GM21825 (cell line): ENCODE results near the gene TEAD4.

Source experiments
- ATAC-seq: cut with Tn5 transposase; IDR thresholded peaks from one replicate; pipeline ENCODE4 v1.9.1; 2021; ENCODE audit warnings: mild to moderate bottlenecking, moderate library complexity; ENCODE audit not compliant: unreplicated experiment

The TEAD4 gene

DNA sequence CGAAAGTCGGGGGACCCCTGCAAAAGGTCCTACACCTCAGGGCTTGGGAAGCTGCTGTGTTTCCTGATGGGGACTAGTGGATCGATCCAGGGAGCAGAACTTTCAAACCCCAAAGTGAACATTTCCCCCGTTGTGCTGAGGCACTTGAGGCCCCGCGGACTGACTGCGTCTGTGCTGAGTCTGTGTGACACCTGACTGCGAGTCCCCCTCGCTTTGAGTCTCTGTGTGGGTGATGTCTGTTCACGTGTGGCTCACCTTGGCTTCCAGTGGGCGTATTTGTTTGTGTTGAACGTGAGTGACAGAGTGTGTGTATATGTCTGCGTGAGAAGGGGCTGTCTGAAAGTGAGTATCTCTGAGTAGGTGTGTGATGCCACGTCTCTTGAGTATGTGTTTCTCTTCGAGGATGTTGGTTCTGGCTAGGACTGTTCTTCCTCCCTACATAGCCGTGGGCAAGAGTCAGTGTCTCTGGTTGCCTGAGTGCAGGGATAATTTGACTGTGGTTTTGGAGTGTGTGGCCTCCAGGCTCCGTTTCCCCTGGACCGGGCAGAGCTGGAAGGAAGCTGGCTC is 1.3 kb downstream of the TEAD4 start:
- no peak for ATAC-seq

DNA sequence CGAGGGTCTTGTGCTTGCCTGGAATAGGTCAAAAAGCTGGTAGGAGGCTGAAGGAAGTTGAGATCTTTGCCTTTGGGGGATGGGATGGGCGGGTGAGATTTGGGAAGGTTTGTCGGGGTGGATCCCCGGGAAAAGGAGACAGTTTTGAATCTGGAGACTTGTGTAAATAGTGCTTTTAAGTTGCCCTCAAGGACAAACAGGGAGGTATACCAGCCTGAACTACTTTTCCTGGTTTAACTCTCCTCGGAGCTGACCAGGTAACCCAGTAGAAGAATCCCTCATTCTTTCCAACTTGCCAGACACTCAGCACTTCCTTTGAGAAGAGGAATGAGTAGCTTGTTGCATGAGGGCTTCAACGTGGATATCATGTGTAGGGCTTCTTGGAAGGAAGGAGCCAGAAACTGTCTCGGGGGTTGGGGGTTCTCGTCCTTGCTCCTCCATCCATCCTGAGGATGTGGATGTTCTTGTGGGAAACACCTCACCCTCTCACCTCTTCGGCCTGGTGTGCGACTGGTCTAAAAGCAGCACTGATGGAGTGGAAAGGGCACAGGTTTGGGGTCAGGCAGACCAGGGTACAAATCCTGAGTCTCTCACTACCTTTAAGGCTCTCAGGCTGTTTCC is 1.9 kb downstream of the TEAD4 start:
- no peak for ATAC-seq

- no peak for ATAC-seq
Observed at GRCh38 chr12:2961705-2962104, 2.5 kb downstream of the TEAD4 start.

DNA sequence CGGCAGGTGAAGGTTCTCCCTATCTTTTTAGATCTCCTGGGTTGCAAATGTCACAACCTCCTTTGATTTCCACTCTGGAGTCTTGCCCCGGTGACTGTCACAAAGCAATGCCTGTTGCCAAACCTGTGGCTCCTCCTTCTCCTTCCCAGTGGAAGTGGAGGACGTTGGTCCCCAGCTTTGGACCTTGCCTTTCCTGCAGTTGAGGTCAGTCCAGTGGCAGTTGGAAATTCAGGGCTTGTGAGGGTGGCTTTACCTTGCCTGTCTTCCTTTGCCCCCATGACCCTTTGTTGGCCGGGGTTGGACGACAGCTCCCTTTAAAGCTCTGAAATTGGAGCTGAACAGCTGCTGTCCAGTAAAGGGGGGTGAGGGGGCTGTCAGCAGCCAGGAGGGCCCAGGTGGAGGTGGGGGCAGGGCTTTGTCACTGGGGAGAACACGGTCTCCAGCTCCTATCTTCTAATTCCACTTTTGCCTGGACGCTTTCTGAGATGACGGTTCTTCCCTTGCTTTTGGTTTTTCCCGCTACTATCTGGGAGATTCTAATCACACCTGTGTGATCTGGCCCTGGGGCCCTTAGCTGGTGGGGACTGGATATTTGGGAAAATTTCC is 4.1 kb downstream of the TEAD4 start:
- ATAC-seq = no peak

GRCh38 chr12:2963760-2964292 is 4.6 kb downstream of the TEAD4 start:
- no peak for ATAC-seq

GRCh38 chr12:2967651-2968050 is 8.5 kb downstream of the TEAD4 start:
- ATAC-seq = no peak

DNA sequence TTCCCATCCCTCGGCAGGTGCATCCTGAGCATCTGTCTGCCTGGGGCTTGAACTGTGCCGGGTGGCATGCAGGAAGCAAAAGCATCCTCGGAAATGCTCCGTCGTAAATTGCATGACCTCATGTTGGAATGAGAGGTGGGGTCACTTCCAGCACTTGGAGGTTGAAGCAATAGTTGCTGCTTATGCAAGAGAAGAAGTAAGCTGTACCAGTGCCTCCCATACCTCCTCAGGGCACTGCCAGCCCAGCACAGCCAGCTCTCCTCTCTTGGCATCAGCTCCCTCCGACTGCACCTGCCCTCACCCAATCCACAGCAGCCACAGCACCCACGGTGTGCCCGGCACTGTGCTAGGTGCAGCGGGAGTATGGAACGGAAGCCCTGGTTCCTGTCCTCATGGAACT is 11.5 kb downstream of the TEAD4 start:
- no peak for ATAC-seq

- ATAC-seq = no peak
Observed at GRCh38 chr12:2973566-2973965, 14.4 kb downstream of the TEAD4 start.

GRCh38 chr12:2974560-2974971 is 15.4 kb downstream of the TEAD4 start:
- ATAC-seq = no peak

GRCh38 chr12:2976581-2976996 is 17.4 kb downstream of the TEAD4 start:
- no peak for ATAC-seq

DNA sequence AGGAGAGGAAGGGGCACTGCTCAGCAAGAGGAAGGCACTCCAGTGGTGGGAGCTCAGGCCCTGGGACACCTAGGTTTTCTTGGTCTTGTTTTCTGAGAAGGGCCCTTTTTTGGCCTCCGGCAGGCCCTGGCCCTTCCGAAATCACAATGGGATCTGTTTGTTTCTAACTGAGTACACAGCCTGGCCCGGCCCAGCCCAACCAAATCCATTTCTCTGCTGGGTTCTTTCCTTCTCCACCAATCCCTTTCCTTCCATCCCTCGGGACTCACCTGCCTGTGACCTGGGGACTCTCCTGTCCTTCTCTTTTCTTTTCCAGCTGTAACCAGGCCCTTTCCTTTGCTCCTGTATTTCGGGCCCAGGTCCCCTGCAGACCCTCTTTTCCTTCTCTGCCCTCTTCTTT is 18.6 kb downstream of the TEAD4 start:
- ATAC-seq = no peak

DNA sequence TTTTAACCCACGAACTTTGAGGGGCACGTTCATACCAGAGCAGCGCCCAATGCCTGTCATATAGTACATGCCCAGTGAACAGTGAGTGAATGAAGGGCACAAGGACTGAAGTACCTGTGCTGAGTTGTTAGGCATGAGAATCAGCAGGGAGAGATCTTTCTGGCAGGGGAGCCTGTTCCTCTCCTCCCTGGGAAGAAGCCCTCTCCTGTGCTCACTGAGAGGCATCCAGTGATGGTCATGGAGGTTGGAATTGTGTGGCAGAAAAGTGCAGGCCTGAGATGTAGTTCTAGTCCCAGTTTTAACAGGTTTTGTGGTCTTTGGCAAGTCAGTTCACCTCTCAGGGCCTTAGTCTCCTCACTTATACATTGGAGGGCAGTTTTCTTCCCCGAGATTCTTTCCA is 20.6 kb downstream of the TEAD4 start:
- ATAC-seq = no peak

DNA sequence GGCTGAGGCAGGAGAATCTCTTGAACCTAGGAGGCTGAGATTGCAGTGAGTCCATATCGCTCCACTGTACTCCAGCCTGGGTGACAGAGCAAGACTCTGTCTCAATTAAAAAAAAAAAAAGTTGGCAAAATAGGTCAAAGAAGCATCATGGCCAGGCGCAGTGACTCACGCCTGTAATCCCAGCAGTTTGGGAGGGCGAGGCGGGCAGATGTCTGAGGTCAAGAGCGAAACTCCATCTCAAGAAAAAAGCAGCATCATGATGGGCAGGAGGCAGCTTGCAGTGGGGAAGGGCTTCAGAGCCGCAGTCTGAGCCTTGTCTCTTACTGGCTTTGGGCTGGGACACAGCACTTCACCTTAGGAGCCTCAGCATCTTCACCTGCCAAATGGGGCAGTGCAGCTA is 21.4 kb downstream of the TEAD4 start:
- no peak for ATAC-seq

DNA sequence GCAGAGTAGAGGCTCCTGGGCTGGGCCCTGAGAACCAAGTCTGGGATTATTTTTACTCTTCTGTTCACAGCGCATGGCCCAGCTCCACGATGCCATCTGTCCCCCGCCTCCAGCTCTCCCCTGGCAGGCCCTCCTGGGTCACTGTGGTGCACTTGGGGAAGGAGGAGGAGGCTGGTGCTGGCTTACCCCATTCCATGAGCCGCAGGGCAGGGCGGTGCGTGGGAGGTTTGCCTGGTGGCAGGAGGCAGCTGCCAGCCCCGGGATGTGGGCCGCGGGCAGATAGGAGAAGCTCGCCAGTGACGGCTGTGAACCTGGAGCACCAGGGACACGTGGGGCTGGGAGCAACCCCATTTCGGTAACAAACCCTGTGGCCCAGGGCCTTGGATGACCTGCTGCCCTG is 23.2 kb downstream of the TEAD4 start:
- no peak for ATAC-seq

- ATAC-seq = no peak
Observed at GRCh38 chr12:2984249-2984648, 25.1 kb downstream of the TEAD4 start.

GRCh38 chr12:2984698-2985097 is 25.5 kb downstream of the TEAD4 start:
- ATAC-seq = no peak

GRCh38 chr12:2986876-2987275 is 27.7 kb downstream of the TEAD4 start:
- ATAC-seq = no peak

GRCh38 chr12:2988494-2988893 is 29.3 kb downstream of the TEAD4 start:
- ATAC-seq = no peak

GRCh38 chr12:2992724-2993123 is 33.5 kb downstream of the TEAD4 start:
- ATAC-seq = no peak

- no peak for ATAC-seq
Observed at GRCh38 chr12:2997989-2998670, 38.9 kb downstream of the TEAD4 start.

- no peak for ATAC-seq
Observed at GRCh38 chr12:2998789-2999264, 39.6 kb downstream of the TEAD4 start.
